Measurements from ENCODE around the gene ZFR. TPM values are rescaled to one million over a fixed set of nuclear protein-coding genes. Genes with fewer than 3 reads are reported as not detected.

The ZFR gene
- total and polyA plus RNA-seq, 8 donors, result 15.7 to 33.4 (median 23.1) TPM

DNA sequence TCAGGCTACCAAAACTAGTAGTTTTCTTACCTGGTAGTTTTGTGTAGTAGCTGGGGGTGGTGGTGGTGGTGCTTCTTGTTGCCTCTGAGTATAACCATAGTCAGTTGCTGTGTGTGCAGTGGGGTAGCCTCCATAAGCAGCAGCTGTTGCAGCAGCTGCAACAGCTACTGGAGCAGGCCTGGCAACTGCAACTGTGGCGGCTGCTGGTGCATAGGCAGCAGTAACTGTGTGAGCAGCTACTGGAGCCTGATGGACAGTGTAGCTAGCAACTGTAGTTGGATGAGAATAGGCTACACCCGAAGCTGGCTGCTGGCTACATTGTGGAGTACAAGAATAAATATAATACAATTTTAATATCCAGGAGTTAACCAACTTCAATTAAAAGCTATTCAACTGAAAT, 24.7 kb downstream of the ZFR start:
- Histone ChIP-seq H3K9me3 (no peaks in the 10 kb centered on the region), H3K27me3 (no peaks in the 10 kb centered on the region), H3K4me3 (no peak overlapping the region), H3K4me1 (peaks cover 0 to 10% (median 10%) of the 10 kb centered on the region in 3 donors), H3K27ac (no peak overlapping the region), H3K36me3 (no peaks in the 10 kb centered on the region)
- intact Hi-C loops (cut with DNase I), result no loop called here
- 75 to 90% methylated on average over 2 of the region's 2 CpGs for WGBS, 2 donors
- DNase-seq (no peak), FAIRE-seq (no peak), ATAC-seq (peak in 1 of 4 donors; percentile 51)
- TF ChIP-seq, protein P1, sequence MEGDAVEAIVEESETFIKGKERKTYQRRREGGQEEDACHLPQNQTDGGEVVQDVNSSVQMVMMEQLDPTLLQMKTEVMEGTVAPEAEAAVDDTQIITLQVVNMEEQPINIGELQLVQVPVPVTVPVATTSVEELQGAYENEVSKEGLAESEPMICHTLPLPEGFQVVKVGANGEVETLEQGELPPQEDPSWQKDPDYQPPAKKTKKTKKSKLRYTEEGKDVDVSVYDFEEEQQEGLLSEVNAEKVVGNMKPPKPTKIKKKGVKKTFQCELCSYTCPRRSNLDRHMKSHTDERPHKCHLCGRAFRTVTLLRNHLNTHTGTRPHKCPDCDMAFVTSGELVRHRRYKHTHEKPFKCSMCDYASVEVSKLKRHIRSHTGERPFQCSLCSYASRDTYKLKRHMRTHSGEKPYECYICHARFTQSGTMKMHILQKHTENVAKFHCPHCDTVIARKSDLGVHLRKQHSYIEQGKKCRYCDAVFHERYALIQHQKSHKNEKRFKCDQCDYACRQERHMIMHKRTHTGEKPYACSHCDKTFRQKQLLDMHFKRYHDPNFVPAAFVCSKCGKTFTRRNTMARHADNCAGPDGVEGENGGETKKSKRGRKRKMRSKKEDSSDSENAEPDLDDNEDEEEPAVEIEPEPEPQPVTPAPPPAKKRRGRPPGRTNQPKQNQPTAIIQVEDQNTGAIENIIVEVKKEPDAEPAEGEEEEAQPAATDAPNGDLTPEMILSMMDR (IDR thresholded peaks at IDR 0.05), result no peak

DNA sequence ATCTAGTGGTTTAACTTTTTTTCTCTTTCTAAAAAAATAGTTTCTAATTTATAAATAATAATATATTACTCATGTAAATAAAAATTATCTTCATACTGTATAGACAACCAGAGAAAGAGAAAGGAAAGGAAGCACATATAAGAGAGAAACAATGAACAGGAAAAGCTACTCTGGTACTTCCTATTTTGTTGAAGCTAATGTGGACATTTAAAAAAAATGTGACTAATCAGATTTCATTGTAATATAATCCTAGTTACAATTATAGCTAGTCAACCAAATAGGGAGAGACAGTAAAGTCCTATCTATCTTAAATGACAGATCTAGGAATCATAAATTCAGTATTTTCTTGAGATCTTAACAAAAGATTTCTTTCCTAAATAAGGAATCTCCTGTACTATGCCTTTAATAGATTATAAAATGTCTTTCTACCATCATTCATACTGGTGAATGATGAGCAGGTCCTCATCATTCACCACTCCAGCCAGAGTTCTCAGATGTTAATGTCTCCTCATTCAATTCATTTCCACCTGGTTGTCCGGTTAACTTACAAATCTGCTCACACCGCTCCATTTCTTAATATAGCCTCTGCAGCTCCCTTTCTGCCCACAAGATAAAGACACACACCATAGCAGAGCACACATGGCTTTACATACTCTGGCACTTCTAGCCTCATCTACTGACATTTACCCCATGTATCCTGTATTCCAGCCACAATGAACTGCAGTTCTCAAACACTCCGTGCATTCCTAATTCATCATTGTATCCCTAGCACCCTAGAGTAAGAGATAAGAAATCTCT, 30.9 kb downstream of the ZFR start:
- no peak for ATAC-seq
- H3K36me3 ChIP-seq, result peaks cover 0 to 18% (median 0%) of the 10 kb centered on the region in 3 donors
- no peak for DNase-seq
- no peak overlapping the region for H3K4me3 ChIP-seq
- WGBS, 2 donors, result 79 to 84% methylated on average over 3 of the region's 3 CpGs
- TF ChIP-seq, protein P1 (IDR thresholded peaks at IDR 0.05), result no peak
- no peak for FAIRE-seq
- H3K9me3 ChIP-seq, result no peaks in the 10 kb centered on the region
- H3K27ac ChIP-seq, result no peak overlapping the region
- H3K4me1 ChIP-seq, result peaks cover 0 to 6% (median 0%) of the 10 kb centered on the region in 3 donors
- intact Hi-C loops (cut with DNase I), result no loop called here
- no peaks in the 10 kb centered on the region for H3K27me3 ChIP-seq

DNA sequence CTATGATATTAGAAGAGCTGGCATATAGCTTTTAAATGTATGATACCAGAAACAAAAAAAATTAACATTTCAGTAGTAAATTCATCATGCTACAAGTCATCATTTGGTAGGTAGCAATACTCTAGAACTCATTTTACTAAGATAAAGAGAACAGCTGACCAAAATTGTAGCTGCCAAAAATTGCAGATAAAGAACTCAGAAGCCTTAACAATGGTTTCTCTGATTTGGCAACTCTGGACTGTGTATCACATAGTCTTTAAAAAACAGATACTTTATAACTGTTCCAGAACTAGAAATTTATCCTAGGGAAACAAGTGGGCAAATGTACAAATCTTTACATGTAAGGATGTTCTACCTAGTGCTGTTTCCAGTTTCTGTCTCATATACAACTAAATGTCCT, 33.9 kb downstream of the ZFR start:
- Histone ChIP-seq H3K27me3 (no peaks in the 10 kb centered on the region), H3K27ac (no peak overlapping the region), H3K9me3 (no peaks in the 10 kb centered on the region), H3K4me1 (peaks cover 0 to 6% (median 0%) of the 10 kb centered on the region in 3 donors), H3K4me3 (no peak overlapping the region), H3K36me3 (peaks cover 0 to 35% (median 0%) of the 10 kb centered on the region in 3 donors)
- intact Hi-C loops (cut with DNase I), result no loop called here
- ATAC-seq (no peak), FAIRE-seq (no peak), DNase-seq (no peak)
- TF ChIP-seq, protein P1 (IDR thresholded peaks at IDR 0.05), result no peak

DNA sequence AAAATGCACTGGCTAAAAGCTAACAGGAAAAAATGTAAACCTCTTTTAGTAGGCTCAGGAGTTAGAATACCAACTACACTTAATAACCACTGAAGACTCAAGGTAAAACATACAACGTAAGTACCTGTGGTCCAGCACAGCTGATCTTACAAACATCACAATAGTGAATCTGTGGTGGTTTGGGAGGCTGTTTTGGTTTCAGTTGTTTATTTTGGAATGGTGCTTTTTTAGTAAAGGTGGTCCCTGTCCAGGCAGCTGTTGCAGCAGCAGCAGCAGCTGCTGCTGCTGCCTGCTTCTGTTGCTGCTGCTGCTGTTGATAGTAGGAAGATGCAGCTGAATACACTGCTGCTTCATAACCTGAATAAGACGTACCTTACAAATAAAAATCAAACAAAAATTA, 37.9 kb downstream of the ZFR start:
- ATAC-seq, result no peak
- no peaks in the 10 kb centered on the region for H3K27me3 ChIP-seq
- no peak overlapping the region for H3K27ac ChIP-seq
- no peak for FAIRE-seq
- intact Hi-C loops (cut with DNase I), result no loop called here
- no peaks in the 10 kb centered on the region for H3K9me3 ChIP-seq
- H3K4me1 ChIP-seq, result no peaks in the 10 kb centered on the region
- H3K36me3 ChIP-seq, result peaks cover 0 to 62% (median 24%) of the 10 kb centered on the region in 3 donors
- no peak for DNase-seq
- TF ChIP-seq, protein P1 (IDR thresholded peaks at IDR 0.05), result no peak
- no peak overlapping the region for H3K4me3 ChIP-seq
- whole genome bisulfite sequencing, 2 donors, result 91 to 96% methylated on average over 2 of the region's 2 CpGs

DNA sequence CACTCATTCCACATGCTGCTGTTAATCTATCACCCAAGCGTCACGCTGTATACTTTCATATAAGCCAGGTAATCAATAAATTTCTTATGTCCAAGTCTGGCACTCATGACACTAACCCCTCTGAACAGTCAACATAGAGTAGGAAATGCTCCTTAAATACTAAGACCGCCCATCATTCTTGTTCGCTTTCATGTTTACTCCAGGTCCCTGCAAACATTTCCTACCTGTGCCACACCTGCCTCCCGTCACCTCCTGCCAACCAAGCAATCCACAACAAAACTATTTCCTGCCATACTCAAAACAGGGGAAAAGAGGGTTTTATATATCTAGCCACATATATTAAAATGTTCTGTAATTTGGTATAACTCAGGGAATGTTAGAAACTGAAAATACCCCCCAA, 39.0 kb downstream of the ZFR start:
- Histone ChIP-seq H3K4me3 (no peak overlapping the region), H3K27me3 (no peaks in the 10 kb centered on the region), H3K9me3 (no peaks in the 10 kb centered on the region), H3K36me3 (peaks cover 0 to 67% (median 28%) of the 10 kb centered on the region in 3 donors), H3K4me1 (no peaks in the 10 kb centered on the region), H3K27ac (no peak overlapping the region)
- WGBS, 2 donors, result 94 to 97% methylated on average over 5 of the region's 5 CpGs
- intact Hi-C loops (cut with DNase I), result no loop called here
- DNase-seq (no peak), ATAC-seq (no peak), FAIRE-seq (no peak)
- TF ChIP-seq, protein P1 (IDR thresholded peaks at IDR 0.05), result no peak
